IMR-90 (cell line): ENCODE data around the gene B3GLCT. TPM values are rescaled to one million over a fixed set of nuclear protein-coding genes. Genes with fewer than 3 reads are reported as not detected.

Source experiments
- ATAC-seq: fragments of 200-7000 bp; cut with Tn5 transposase; 2 replicates; pipeline ENCODE4 v1.9.1; 2020; ENCODE audit warnings: low read depth, mild to moderate bottlenecking, moderate library complexity
- BruUV-seq: library from RNA; stranded (reverse); fragments of 400-500 nt; replicated peaks from 2 replicates; lab custom pipeline; 2021; lab: Mats Ljungman, UMichigan
- CTCF ChIA-PET: fragments of 300-600 bp; formaldehyde crosslinking; extraction: SDS; loops from one replicate; lab custom pipeline; 2021; ENCODE audit warnings: antibody characterized with exemption; lab: Yijun Ruan, JAX
- POLR2A ChIA-PET: fragments of 300-600 bp; sonication (Branson Sonifier 250); formaldehyde crosslinking; loops from one replicate; lab custom pipeline; 2022; ENCODE audit warnings: antibody characterized with exemption; ENCODE audit not compliant: unreplicated experiment; lab: Charles Lee
- DNase-seq: peaks from one replicate; pipeline ENCODE4 v3.0.0; 2013
- H2AFZ ChIP-seq: replicated peaks from 2 replicates; pipeline ENCODE3; 2013; ENCODE audit warnings: low read length, mild to moderate bottlenecking; ENCODE audit not compliant: poor library complexity
- H2AK5ac ChIP-seq: 2 replicates; pipeline ENCODE4 v1.6.1; 2013; ENCODE audit warnings: low read depth, low read length, inconsistent platforms
- H2AK9ac ChIP-seq: replicated peaks from 2 replicates; pipeline ENCODE3; 2013; ENCODE audit warnings: mild to moderate bottlenecking, low read depth, low read length, moderate library complexity; ENCODE audit not compliant: poor library complexity
- H2BK120ac ChIP-seq: 2 replicates; pipeline ENCODE4 v1.6.1; 2013; ENCODE audit warnings: low read depth, low read length, inconsistent platforms
- H2BK15ac ChIP-seq: 3 replicates; pipeline ENCODE4 v1.6.1; 2013; ENCODE audit warnings: low read depth, low read length, inconsistent platforms
- H2BK20ac ChIP-seq: 2 replicates; pipeline ENCODE4 v1.6.1; 2013; ENCODE audit warnings: low read depth, mild to moderate bottlenecking, inconsistent platforms, low read length, moderate library complexity
- H2BK5ac ChIP-seq: 2 replicates; pipeline ENCODE4 v1.6.1; 2013; ENCODE audit warnings: mild to moderate bottlenecking, low read depth, low read length, inconsistent platforms; ENCODE audit not compliant: poor library complexity, severe bottlenecking
- H3K14ac ChIP-seq: replicated peaks from 2 replicates; pipeline ENCODE4 v1.6.1; 2013; ENCODE audit warnings: low read depth, low read length, inconsistent platforms
- H3K18ac ChIP-seq: 2 replicates; pipeline ENCODE4 v1.6.1; 2013; ENCODE audit warnings: low read depth, low read length, control low read depth
- H3K23ac ChIP-seq: 2 replicates; pipeline ENCODE4 v1.6.1; 2013; ENCODE audit warnings: low read depth, low read length, inconsistent platforms
- H3K27ac ChIP-seq: 2 replicates; pipeline ENCODE4 v1.5.1; 2013; ENCODE audit warnings: mild to moderate bottlenecking, control low read depth, low read length; ENCODE audit not compliant: insufficient read depth
- H3K27me3 ChIP-seq: 2 replicates; pipeline ENCODE4 v1.6.1; 2013; ENCODE audit warnings: low read length; ENCODE audit not compliant: control insufficient read depth, insufficient read depth
- H3K36me3 ChIP-seq: 2 replicates; pipeline ENCODE4 v1.6.1; 2013; ENCODE audit warnings: low read length, mixed read lengths; ENCODE audit not compliant: control insufficient read depth, insufficient read depth
- H3K4ac ChIP-seq: 2 replicates; pipeline ENCODE4 v1.6.1; 2013; ENCODE audit warnings: low read depth, low read length, inconsistent platforms
- H3K4me1 ChIP-seq: 2 replicates; pipeline ENCODE4 v1.6.1; 2013; ENCODE audit warnings: low read length, mixed read lengths; ENCODE audit not compliant: control insufficient read depth, insufficient read depth
- H3K4me2 ChIP-seq: 2 replicates; pipeline ENCODE4 v1.6.1; 2013; ENCODE audit warnings: low read depth, mild to moderate bottlenecking, control low read depth, low read length, moderate library complexity
- H3K4me3 ChIP-seq: 2 replicates; pipeline ENCODE4 v1.5.1; 2013; ENCODE audit warnings: low read depth, mild to moderate bottlenecking, control low read depth, low read length, moderate library complexity; ENCODE audit not compliant: insufficient read depth
- H3K56ac ChIP-seq: 2 replicates; pipeline ENCODE4 v1.6.1; 2013; ENCODE audit warnings: low read length, inconsistent platforms; ENCODE audit not compliant: insufficient read depth; ENCODE audit errors: extremely low read depth
- H3K79me1 ChIP-seq, 2 experiments: 2 replicates each; pipeline ENCODE4 v1.6.1; 2013; ENCODE audit warnings: low read length in 2 of 2, inconsistent platforms in 1 of 2, low read depth in 1 of 2
- H3K9ac ChIP-seq: 2 replicates; pipeline ENCODE4 v1.6.1; 2013; ENCODE audit warnings: low read depth, low read length, control low read depth
- H3K9me1 ChIP-seq: 2 replicates; pipeline ENCODE4 v1.6.1; 2013; ENCODE audit warnings: low read length, inconsistent platforms; ENCODE audit not compliant: insufficient read depth
- H3K9me3 ChIP-seq: 2 replicates; pipeline ENCODE4 v1.6.1; 2013; ENCODE audit warnings: low read length; ENCODE audit not compliant: control insufficient read depth, insufficient read depth
- H4K20me1 ChIP-seq: 2 replicates; pipeline ENCODE4 v1.6.1; 2013; ENCODE audit warnings: low read length, inconsistent platforms; ENCODE audit not compliant: insufficient read depth
- H4K5ac ChIP-seq: 2 replicates; pipeline ENCODE4 v1.6.1; 2013; ENCODE audit warnings: mild to moderate bottlenecking, low read depth, low read length, control low read depth
- H4K8ac ChIP-seq, 2 experiments: 2 replicates each; pipeline ENCODE4 v1.6.1; 2013; ENCODE audit warnings: low read depth in 2 of 2, low read length in 2 of 2, control low read depth in 1 of 2, inconsistent platforms in 1 of 2
- H4K91ac ChIP-seq: 2 replicates; pipeline ENCODE4 v1.6.1; 2013; ENCODE audit warnings: low read depth, low read length, inconsistent platforms; ENCODE audit not compliant: insufficient read depth
- BHLHE40 ChIP-seq: fragments of 150-350 bp; IDR thresholded peaks from 2 replicates; pipeline ENCODE4 v1.6.1; 2016; ENCODE audit warnings: mild to moderate bottlenecking, low read depth, low read length
- CEBPB ChIP-seq: IDR thresholded peaks from 2 replicates; pipeline ENCODE4 v1.6.1; 2012; ENCODE audit warnings: low read depth, low read length, improper control_type of control experiment
- CHD1 ChIP-seq: IDR thresholded peaks from 2 replicates; pipeline ENCODE4 v1.6.1; 2012; ENCODE audit warnings: low read depth, low read length, improper control_type of control experiment
- CTCF ChIP-seq: conservative IDR thresholded peaks from 2 replicates; pipeline ENCODE4 v1.5.1; 2012; ENCODE audit warnings: mild to moderate bottlenecking, low read depth, low read length, improper control_type of control experiment
- FOS ChIP-seq: fragments of 150-350 bp; IDR thresholded peaks from 2 replicates; pipeline ENCODE4 v1.6.1; 2016; ENCODE audit warnings: low read depth, low read length
- MAFK ChIP-seq: IDR thresholded peaks from 2 replicates; pipeline ENCODE4 v1.6.1; 2012; ENCODE audit warnings: low read depth, low read length, improper control_type of control experiment
- MAZ ChIP-seq: IDR thresholded peaks from 2 replicates; pipeline ENCODE4 v1.6.1; 2012; ENCODE audit warnings: low read depth, mild to moderate bottlenecking, low read length, improper control_type of control experiment, moderate library complexity, borderline replicate concordance
- MXI1 ChIP-seq: IDR thresholded peaks from 2 replicates; pipeline ENCODE4 v1.6.1; 2012; ENCODE audit warnings: low read depth, mild to moderate bottlenecking, low read length, moderate library complexity, borderline replicate concordance
- NFE2L2 ChIP-seq: fragments of 150-350 bp; IDR thresholded peaks from 2 replicates; pipeline ENCODE4 v1.6.1; 2016; ENCODE audit warnings: low read depth, mild to moderate bottlenecking, low read length
- POLR2A ChIP-seq: IDR thresholded peaks from 2 replicates; pipeline ENCODE4 v1.6.1; 2012; ENCODE audit warnings: mild to moderate bottlenecking, low read depth, low read length
- RAD21 ChIP-seq: IDR thresholded peaks from 2 replicates; pipeline ENCODE4 v1.6.1; 2012; ENCODE audit warnings: low read length, improper control_type of control experiment
- RCOR1 ChIP-seq: IDR thresholded peaks from 2 replicates; pipeline ENCODE4 v1.6.1; 2012; ENCODE audit warnings: mild to moderate bottlenecking, low read length, improper control_type of control experiment; ENCODE audit not compliant: insufficient replicate concordance
- RFX5 ChIP-seq: IDR thresholded peaks from 2 replicates; pipeline ENCODE4 v1.8.0; 2012; ENCODE audit warnings: low read depth, mild to moderate bottlenecking, low read length, moderate library complexity
- SMC3 ChIP-seq: fragments of 150-350 bp; IDR thresholded peaks from 2 replicates; pipeline ENCODE4 v1.6.1; 2016; ENCODE audit warnings: low read depth, mild to moderate bottlenecking, antibody characterized with exemption, low read length, moderate library complexity
- USF2 ChIP-seq: fragments of 150-350 bp; IDR thresholded peaks from 2 replicates; pipeline ENCODE4 v1.6.1; 2017; ENCODE audit warnings: mild to moderate bottlenecking, antibody characterized with exemption, low read length, low read depth
- dilution Hi-C: fragments of 300-500 bp; cut with HindIII; formaldehyde crosslinking; loops from one replicate; pipeline ENCODE4 v1.14.3; 2018; ENCODE audit warnings: low sequenced_read_pairs; ENCODE audit not compliant: unreplicated experiment
- in situ Hi-C: fragments of 300-500 bp; cut with MboI; formaldehyde crosslinking; loops from 3 replicates; pipeline ENCODE4 v1.14.3; 2019; ENCODE audit warnings: low sequenced_read_pairs, inconsistent platforms, mixed read lengths
- intact Hi-C: fragments of 100-400 bp; cut with micrococcal nuclease; formaldehyde crosslinking; loops from 2 replicates; pipeline ENCODE4 v1.10.0; 2022
- polyA plus RNA-seq, 3 experiments: library from polyadenylated mRNA; depleted of rRNA; stranded (reverse); fragments of >200 nt; gene quantifications; 2 replicates each; pipeline ENCODE4 v1.2.3, GENCODE V29; 2012; ENCODE audit warnings: low replicate concordance in 1 of 3
- total RNA-seq: library from RNA; depleted of rRNA; stranded (reverse); fragments of >200 nt; gene quantifications from 2 replicates; pipeline ENCODE4 v1.2.3, GENCODE V29; 2012
- TF ChIP-seq, protein P1 (sequence below): fragments of 150-350 bp; IDR thresholded peaks from 2 replicates; pipeline ENCODE4 v1.6.1; 2016; ENCODE audit warnings: low read depth, mild to moderate bottlenecking, low read length, moderate library complexity, borderline replicate concordance

Gene B3GLCT
- total and polyA plus RNA-seq, 2 of the 4 experiments (the other 2 are of a cell fraction), result 2.0 to 4.5 TPM

- TF ChIP-seq CHD1, result no peak
- TF ChIP-seq BHLHE40, result no peak
- TF ChIP-seq, protein P1, sequence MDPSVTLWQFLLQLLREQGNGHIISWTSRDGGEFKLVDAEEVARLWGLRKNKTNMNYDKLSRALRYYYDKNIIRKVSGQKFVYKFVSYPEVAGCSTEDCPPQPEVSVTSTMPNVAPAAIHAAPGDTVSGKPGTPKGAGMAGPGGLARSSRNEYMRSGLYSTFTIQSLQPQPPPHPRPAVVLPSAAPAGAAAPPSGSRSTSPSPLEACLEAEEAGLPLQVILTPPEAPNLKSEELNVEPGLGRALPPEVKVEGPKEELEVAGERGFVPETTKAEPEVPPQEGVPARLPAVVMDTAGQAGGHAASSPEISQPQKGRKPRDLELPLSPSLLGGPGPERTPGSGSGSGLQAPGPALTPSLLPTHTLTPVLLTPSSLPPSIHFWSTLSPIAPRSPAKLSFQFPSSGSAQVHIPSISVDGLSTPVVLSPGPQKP, result no peak
- TF ChIP-seq MAFK, result no peak
- TF ChIP-seq RAD21, result no peak
- no peak for TF ChIP-seq FOS
- TF ChIP-seq NFE2L2, result no peak
- TF ChIP-seq SMC3, result no peak
- TF ChIP-seq CTCF, result no peak
- TF ChIP-seq RCOR1, result no peak
- TF ChIP-seq MAZ, result no peak
- TF ChIP-seq POLR2A, result no peak
- no peak for TF ChIP-seq RFX5
- TF ChIP-seq USF2, result no peak
- no peak for TF ChIP-seq MXI1
- TF ChIP-seq CEBPB, result no peak
- POLR2A ChIA-PET, result no interaction called here
- H3K4me1 ChIP-seq, result no peaks in the 10 kb centered on the region
- DNase-seq (no peak), ATAC-seq (no peak)
- no peak overlapping the region for H4K91ac ChIP-seq
- no peak overlapping the region for H2BK5ac ChIP-seq
- H2BK20ac ChIP-seq, result no peak overlapping the region
- intact Hi-C loops, result no loop called here
- H4K20me1 ChIP-seq, result no peaks in the 10 kb centered on the region
- H3K9ac ChIP-seq, result no peak overlapping the region
- no peaks in the 10 kb centered on the region for H3K9me3 ChIP-seq
- H2BK120ac ChIP-seq, result no peak overlapping the region
- dilution Hi-C loops, result no loop called here
- H2AK5ac ChIP-seq, result no peak overlapping the region
- no peak overlapping the region for H4K8ac ChIP-seq
- in situ Hi-C loops, result no loop called here
- H3K36me3 ChIP-seq, result no peaks in the 10 kb centered on the region
- H3K79me1 ChIP-seq, result no peaks in the 10 kb centered on the region
- H3K4ac ChIP-seq, result no peak overlapping the region
- H3K9me1 ChIP-seq, result no peaks in the 10 kb centered on the region
- no TSS peak for BruUV-seq
- no peak overlapping the region for H3K18ac ChIP-seq
- no peak overlapping the region for H4K5ac ChIP-seq
- no peak overlapping the region for H3K23ac ChIP-seq
- H3K4me2 ChIP-seq, result no peak overlapping the region
- H3K56ac ChIP-seq, result no peak overlapping the region
- no peak overlapping the region for H3K14ac ChIP-seq
- H2AK9ac ChIP-seq, result no peak overlapping the region
- CTCF ChIA-PET, result no interaction called here
- H3K4me3 ChIP-seq, result no peak overlapping the region
- no peak overlapping the region for H3K27ac ChIP-seq
- H2AFZ ChIP-seq, result no peak overlapping the region
- no peaks in the 10 kb centered on the region for H3K27me3 ChIP-seq
- no peak overlapping the region for H2BK15ac ChIP-seq
Observed at GRCh38 chr13:31301119-31301518, 101.3 kb downstream of the B3GLCT start.
